HepG2 (cell line): ENCODE data around the gene USP14. TPM values are rescaled to one million over a fixed set of nuclear protein-coding genes. Genes with fewer than 3 reads are reported as not detected.
A peak's percentile ranks its signal among the peaks of the same experiment; 100 is the strongest.

Source experiments
- HDAC1 ChIP-seq: sonication (generic); formaldehyde crosslinking; IDR thresholded peaks from 2 replicates; pipeline ENCODE4 v1.5.1; 2020; ENCODE audit warnings: mild to moderate bottlenecking, missing genetic modification reagents
- KLF13 ChIP-seq: sonication (generic); formaldehyde crosslinking; IDR thresholded peaks from 2 replicates; pipeline ENCODE4 v1.4.0; 2020; ENCODE audit warnings: mild to moderate bottlenecking, missing genetic modification reagents
- MEIS2 ChIP-seq: sonication (generic); formaldehyde crosslinking; IDR thresholded peaks from 2 replicates; pipeline ENCODE4 v1.9.0; 2021; ENCODE audit warnings: mild to moderate bottlenecking, missing genetic modification reagents
- NRL ChIP-seq: sonication (generic); formaldehyde crosslinking; IDR thresholded peaks from 2 replicates; pipeline ENCODE4 v1.5.0; 2020; ENCODE audit warnings: missing genetic modification reagents, mild to moderate bottlenecking, moderate library complexity, borderline replicate concordance
- PAWR ChIP-seq: sonication (generic); formaldehyde crosslinking; IDR thresholded peaks from 2 replicates; pipeline ENCODE4 v1.4.0; 2020; ENCODE audit warnings: missing genetic modification reagents, mild to moderate bottlenecking, borderline replicate concordance
- RBAK ChIP-seq: sonication (generic); formaldehyde crosslinking; IDR thresholded peaks from 2 replicates; pipeline ENCODE4 v1.5.1; 2020; ENCODE audit warnings: mild to moderate bottlenecking, missing genetic modification reagents
- SAFB2 ChIP-seq: sonication (generic); formaldehyde crosslinking; IDR thresholded peaks from 2 replicates; pipeline ENCODE4 v1.5.1; 2020; ENCODE audit warnings: missing genetic modification reagents, low read depth, mild to moderate bottlenecking, borderline replicate concordance
- SMARCE1 ChIP-seq: fragments of 450-650 bp; IDR thresholded peaks from 2 replicates; pipeline ENCODE4 v1.6.1; 2017; ENCODE audit warnings: borderline replicate concordance
- SPEN ChIP-seq: sonication (generic); formaldehyde crosslinking; IDR thresholded peaks from 2 replicates; pipeline ENCODE4 v1.5.1; 2020; ENCODE audit warnings: low read depth, mild to moderate bottlenecking, missing genetic modification reagents
- ZFP1 ChIP-seq: IDR thresholded peaks from 2 replicates; pipeline ENCODE4 v1.6.1; 2016
- ZNF256 ChIP-seq: sonication (generic); formaldehyde crosslinking; conservative IDR thresholded peaks from 2 replicates; pipeline ENCODE4 v1.4.0; 2020; ENCODE audit warnings: missing genetic modification reagents
- ZNF564 ChIP-seq: sonication (generic); formaldehyde crosslinking; IDR thresholded peaks from 2 replicates; pipeline ENCODE4 v1.8.1; 2023; ENCODE audit warnings: mild to moderate bottlenecking, missing genetic modification reagents
- ZNF629 ChIP-seq: sonication (generic); formaldehyde crosslinking; conservative IDR thresholded peaks from 2 replicates; pipeline ENCODE4 v1.5.0; 2020; ENCODE audit warnings: missing genetic modification reagents
- ZNF83 ChIP-seq: sonication (generic); formaldehyde crosslinking; IDR thresholded peaks from 2 replicates; pipeline ENCODE4 v1.4.0; 2020; ENCODE audit warnings: missing genetic modification reagents, mild to moderate bottlenecking, borderline replicate concordance
- ZSCAN31 ChIP-seq: sonication (generic); formaldehyde crosslinking; IDR thresholded peaks from 2 replicates; pipeline ENCODE4 v1.5.0; 2020; ENCODE audit warnings: low read depth, mild to moderate bottlenecking, missing genetic modification reagents
- polyA plus RNA-seq, 8 experiments: library from polyadenylated mRNA; depleted of rRNA in 3 of 8; stranded (reverse) in 7 of 8; unstranded in 1 of 8; fragments of >200 nt; fragmentation: Illumina TruSeq in 4 of 8; extraction: Trizol in 4 of 8; gene quantifications; 2 replicates each; pipeline versions ENCODE4 v1.2.1 to v1.2.3, GENCODE V29; 2011 to 2016; ENCODE audit warnings: low read depth in 4 of 8, missing spikeins in 1 of 8, mixed read lengths in 1 of 8; ENCODE audit not compliant: insufficient read depth in 1 of 8
- total RNA-seq, 5 experiments: library from RNA; depleted of rRNA; stranded (reverse); fragments of >200 nt; fragmentation: Illumina TruSeq; extraction: Trizol; gene quantifications; 2 replicates each; pipeline ENCODE4 v1.2.3, GENCODE V29; 2016; ENCODE audit warnings: low read depth in 1 of 5
- TF ChIP-seq, protein P1 (sequence below): sonication (generic); formaldehyde crosslinking; IDR thresholded peaks from 2 replicates; pipeline ENCODE4 v1.4.0; 2020; ENCODE audit warnings: mild to moderate bottlenecking, missing genetic modification reagents
- TF ChIP-seq, protein P2 (sequence below), 2 experiments: IDR thresholded peaks; 2 replicates each; pipeline ENCODE4 v1.6.1; 2011 to 2012; ENCODE audit warnings: low read length in 2 of 2, borderline replicate concordance in 1 of 2, low read depth in 1 of 2, mild to moderate bottlenecking in 1 of 2, moderate library complexity in 1 of 2
- TF ChIP-seq, protein P3 (sequence below): sonication (generic); formaldehyde crosslinking; IDR thresholded peaks from 2 replicates; pipeline ENCODE4 v1.4.0; 2020; ENCODE audit warnings: low read depth, mild to moderate bottlenecking, missing genetic modification reagents
- TF ChIP-seq, protein P4 (sequence below): sonication (generic); formaldehyde crosslinking; IDR thresholded peaks from 2 replicates; pipeline ENCODE4 v1.8.0; 2022; ENCODE audit warnings: mild to moderate bottlenecking, missing genetic modification reagents, borderline replicate concordance
- TF ChIP-seq, protein P5 (sequence below): sonication (generic); formaldehyde crosslinking; IDR thresholded peaks from 2 replicates; pipeline ENCODE4 v1.8.1; 2023; ENCODE audit warnings: mild to moderate bottlenecking, missing genetic modification reagents

USP14 gene
- total and polyA plus RNA-seq, 2 of the 13 experiments (the other 11 are each of a cell fraction or from before 2014, with no cell fraction given) = 14.7 to 16.6 TPM

DNA sequence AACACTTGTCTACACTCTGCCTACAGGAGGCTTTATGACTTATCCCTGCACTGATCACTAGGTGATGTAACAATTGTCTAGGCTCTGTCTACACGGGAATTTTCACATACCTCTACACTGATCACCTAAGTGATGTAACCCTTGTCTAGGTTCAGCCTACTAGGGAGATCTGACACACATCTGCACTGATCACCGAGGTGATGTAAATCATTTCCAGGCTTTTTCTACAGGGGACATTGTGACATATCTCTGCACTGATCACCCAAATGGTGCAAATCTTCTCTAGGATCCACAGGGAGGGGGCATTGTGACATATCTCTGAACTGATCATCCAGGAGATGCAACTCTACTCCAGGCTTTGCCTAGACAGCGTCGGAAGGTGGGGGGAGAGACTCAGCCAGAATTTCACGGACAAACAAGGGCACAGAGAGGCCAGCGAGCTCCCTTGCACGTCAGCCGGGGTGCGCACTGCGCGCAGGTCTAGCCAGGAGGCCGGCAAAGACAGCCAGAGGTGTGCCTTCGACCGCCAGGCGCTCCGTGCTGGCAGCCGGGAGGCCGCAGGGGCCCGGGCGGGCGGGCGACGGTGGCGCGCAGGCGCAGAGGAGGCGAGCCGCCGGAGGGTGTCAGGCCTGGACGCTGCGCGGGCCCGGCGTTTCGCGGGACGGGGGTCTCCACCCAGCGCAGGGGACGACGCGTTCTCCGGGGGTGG, 46.9 kb upstream of the USP14 start (continued):
- TF ChIP-seq RBAK (no peak), KLF13 (CRISPR knock-in tag) (no peak), ZNF629 (CRISPR knock-in tag) (no peak), ZNF256 (no peak), ZNF83 (CRISPR knock-in tag) (peak; percentile 81; the same call in 1 of the 2 replicates), PAWR (CRISPR knock-in tag) (no peak), ZSCAN31 (CRISPR knock-in tag) (no peak; the same call in 1 of the 2 replicates), NRL (CRISPR knock-in tag) (peak; percentile 84), HDAC1 (no peak), SMARCE1 (no peak), SAFB2 (CRISPR knock-in tag) (0 out of 2 replicates have a peak, but pooled peaks have one; percentile 29), SPEN (CRISPR knock-in tag) (peak; percentile 43; the same call in 1 of the 2 replicates), MEIS2 (CRISPR knock-in tag) (peak; percentile 82), ZNF564 (0 out of 2 replicates have a peak, but pooled peaks have one; percentile 33), ZFP1 (no peak)
- TF ChIP-seq, protein P1, sequence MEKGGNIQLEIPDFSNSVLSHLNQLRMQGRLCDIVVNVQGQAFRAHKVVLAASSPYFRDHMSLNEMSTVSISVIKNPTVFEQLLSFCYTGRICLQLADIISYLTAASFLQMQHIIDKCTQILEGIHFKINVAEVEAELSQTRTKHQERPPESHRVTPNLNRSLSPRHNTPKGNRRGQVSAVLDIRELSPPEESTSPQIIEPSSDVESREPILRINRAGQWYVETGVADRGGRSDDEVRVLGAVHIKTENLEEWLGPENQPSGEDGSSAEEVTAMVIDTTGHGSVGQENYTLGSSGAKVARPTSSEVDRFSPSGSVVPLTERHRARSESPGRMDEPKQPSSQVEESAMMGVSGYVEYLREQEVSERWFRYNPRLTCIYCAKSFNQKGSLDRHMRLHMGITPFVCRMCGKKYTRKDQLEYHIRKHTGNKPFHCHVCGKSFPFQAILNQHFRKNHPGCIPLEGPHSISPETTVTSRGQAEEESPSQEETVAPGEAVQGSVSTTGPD (CRISPR knock-in tag) = no peak
- TF ChIP-seq, protein P2, sequence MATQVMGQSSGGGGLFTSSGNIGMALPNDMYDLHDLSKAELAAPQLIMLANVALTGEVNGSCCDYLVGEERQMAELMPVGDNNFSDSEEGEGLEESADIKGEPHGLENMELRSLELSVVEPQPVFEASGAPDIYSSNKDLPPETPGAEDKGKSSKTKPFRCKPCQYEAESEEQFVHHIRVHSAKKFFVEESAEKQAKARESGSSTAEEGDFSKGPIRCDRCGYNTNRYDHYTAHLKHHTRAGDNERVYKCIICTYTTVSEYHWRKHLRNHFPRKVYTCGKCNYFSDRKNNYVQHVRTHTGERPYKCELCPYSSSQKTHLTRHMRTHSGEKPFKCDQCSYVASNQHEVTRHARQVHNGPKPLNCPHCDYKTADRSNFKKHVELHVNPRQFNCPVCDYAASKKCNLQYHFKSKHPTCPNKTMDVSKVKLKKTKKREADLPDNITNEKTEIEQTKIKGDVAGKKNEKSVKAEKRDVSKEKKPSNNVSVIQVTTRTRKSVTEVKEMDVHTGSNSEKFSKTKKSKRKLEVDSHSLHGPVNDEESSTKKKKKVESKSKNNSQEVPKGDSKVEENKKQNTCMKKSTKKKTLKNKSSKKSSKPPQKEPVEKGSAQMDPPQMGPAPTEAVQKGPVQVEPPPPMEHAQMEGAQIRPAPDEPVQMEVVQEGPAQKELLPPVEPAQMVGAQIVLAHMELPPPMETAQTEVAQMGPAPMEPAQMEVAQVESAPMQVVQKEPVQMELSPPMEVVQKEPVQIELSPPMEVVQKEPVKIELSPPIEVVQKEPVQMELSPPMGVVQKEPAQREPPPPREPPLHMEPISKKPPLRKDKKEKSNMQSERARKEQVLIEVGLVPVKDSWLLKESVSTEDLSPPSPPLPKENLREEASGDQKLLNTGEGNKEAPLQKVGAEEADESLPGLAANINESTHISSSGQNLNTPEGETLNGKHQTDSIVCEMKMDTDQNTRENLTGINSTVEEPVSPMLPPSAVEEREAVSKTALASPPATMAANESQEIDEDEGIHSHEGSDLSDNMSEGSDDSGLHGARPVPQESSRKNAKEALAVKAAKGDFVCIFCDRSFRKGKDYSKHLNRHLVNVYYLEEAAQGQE (IDR thresholded peaks at IDR 0.05; ENCODE audit: borderline replicate concordance in 1 of 2, low read depth in 1 of 2, low read length in 2 of 2) = no peak
- TF ChIP-seq, protein P3, sequence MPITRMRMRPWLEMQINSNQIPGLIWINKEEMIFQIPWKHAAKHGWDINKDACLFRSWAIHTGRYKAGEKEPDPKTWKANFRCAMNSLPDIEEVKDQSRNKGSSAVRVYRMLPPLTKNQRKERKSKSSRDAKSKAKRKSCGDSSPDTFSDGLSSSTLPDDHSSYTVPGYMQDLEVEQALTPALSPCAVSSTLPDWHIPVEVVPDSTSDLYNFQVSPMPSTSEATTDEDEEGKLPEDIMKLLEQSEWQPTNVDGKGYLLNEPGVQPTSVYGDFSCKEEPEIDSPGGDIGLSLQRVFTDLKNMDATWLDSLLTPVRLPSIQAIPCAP (CRISPR knock-in tag) = no peak
- TF ChIP-seq, protein P4, sequence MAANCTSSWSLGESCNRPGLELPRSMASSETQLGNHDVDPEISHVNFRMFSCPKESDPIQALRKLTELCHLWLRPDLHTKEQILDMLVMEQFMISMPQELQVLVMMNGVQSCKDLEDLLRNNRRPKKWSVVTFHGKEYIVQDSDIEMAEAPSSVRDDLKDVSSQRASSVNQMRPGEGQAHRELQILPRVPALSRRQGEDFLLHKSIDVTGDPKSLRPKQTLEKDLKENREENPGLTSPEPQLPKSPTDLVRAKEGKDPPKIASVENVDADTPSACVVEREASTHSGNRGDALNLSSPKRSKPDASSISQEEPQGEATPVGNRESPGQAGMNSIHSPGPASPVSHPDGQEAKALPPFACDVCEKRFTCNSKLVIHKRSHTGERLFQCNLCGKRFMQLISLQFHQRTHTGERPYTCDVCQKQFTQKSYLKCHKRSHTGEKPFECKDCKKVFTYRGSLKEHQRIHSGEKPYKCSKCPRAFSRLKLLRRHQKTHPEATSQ = no peak
- TF ChIP-seq, protein P5, sequence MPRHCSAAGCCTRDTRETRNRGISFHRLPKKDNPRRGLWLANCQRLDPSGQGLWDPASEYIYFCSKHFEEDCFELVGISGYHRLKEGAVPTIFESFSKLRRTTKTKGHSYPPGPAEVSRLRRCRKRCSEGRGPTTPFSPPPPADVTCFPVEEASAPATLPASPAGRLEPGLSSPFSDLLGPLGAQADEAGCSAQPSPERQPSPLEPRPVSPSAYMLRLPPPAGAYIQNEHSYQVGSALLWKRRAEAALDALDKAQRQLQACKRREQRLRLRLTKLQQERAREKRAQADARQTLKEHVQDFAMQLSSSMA (CRISPR knock-in tag) = no peak; the same call in 1 of the 2 replicates
